GM15510 (cell line): Measurements from ENCODE around the gene KCNIP4.

Experiments
- POLR2A ChIP-seq: IDR thresholded peaks from 3 replicates; pipeline ENCODE4 v1.6.1; 2011; ENCODE audit warnings: borderline replicate concordance; ENCODE audit not compliant: insufficient read length; ENCODE audit errors: extremely low read depth

KCNIP4 gene

GRCh38 chr4:21768349-21769310 lies 179.9 kb downstream of the KCNIP4 start:
- no peak for TF ChIP-seq POLR2A

- no peak for TF ChIP-seq POLR2A
Observed at GRCh38 chr4:21765810-21766407, 182.7 kb downstream of the KCNIP4 start.

GRCh38 chr4:21763855-21764254 lies 184.7 kb downstream of the KCNIP4 start:
- no peak for TF ChIP-seq POLR2A

GRCh38 chr4:21757248-21757647 lies 191.3 kb downstream of the KCNIP4 start:
- TF ChIP-seq POLR2A, result no peak

GRCh38 chr4:21753084-21753760 lies 195.3 kb downstream of the KCNIP4 start:
- TF ChIP-seq POLR2A, result no peak

- TF ChIP-seq POLR2A, result no peak
Observed at GRCh38 chr4:21752616-21753015, 196.0 kb downstream of the KCNIP4 start.

GRCh38 chr4:21749924-21750323 lies 198.6 kb downstream of the KCNIP4 start:
- TF ChIP-seq POLR2A, result no peak

- no peak for TF ChIP-seq POLR2A
Observed at GRCh38 chr4:21749412-21749811, 199.2 kb downstream of the KCNIP4 start.

GRCh38 chr4:21744046-21744445 lies 204.5 kb downstream of the KCNIP4 start:
- no peak for TF ChIP-seq POLR2A

- TF ChIP-seq POLR2A, result no peak
Observed at GRCh38 chr4:21742326-21742725, 206.2 kb downstream of the KCNIP4 start.

- TF ChIP-seq POLR2A, result no peak
Observed at GRCh38 chr4:21738821-21739220, 209.8 kb downstream of the KCNIP4 start.

- no peak for TF ChIP-seq POLR2A
Observed at GRCh38 chr4:21735866-21736265, 212.7 kb downstream of the KCNIP4 start.

- TF ChIP-seq POLR2A, result no peak
Observed at GRCh38 chr4:21733894-21734630, 214.5 kb downstream of the KCNIP4 start.

GRCh38 chr4:21728304-21728703 lies 220.3 kb downstream of the KCNIP4 start:
- no peak for TF ChIP-seq POLR2A
